Ishikawa (cell line): ENCODE measurements around the gene EAF1.

Source experiments
- CEBPB ChIP-seq: IDR thresholded peaks from 2 replicates; pipeline ENCODE4 v1.6.1; 2012
- CREB1 ChIP-seq: IDR thresholded peaks from 2 replicates; pipeline ENCODE4 v1.6.1; 2012; ENCODE audit warnings: low read depth
- EGR1 ChIP-seq: IDR thresholded peaks from 2 replicates; pipeline ENCODE4 v1.6.1; 2012
- EP300 ChIP-seq: IDR thresholded peaks from 2 replicates; pipeline ENCODE4 v1.6.1; 2012; ENCODE audit warnings: borderline replicate concordance
- FOXM1 ChIP-seq: IDR thresholded peaks from 2 replicates; pipeline ENCODE4 v1.6.1; 2012; ENCODE audit warnings: low read depth, borderline replicate concordance
- MAX ChIP-seq: IDR thresholded peaks from 2 replicates; pipeline ENCODE4 v1.6.1; 2012
- NFIC ChIP-seq: IDR thresholded peaks from 2 replicates; pipeline ENCODE4 v1.6.1; 2012
- RAD21 ChIP-seq: IDR thresholded peaks from 2 replicates; pipeline ENCODE4 v1.6.1; 2012; ENCODE audit warnings: low read depth
- REST ChIP-seq: IDR thresholded peaks from 2 replicates; pipeline ENCODE4 v1.6.1; 2012; ENCODE audit warnings: low read depth, mild to moderate bottlenecking
- TAF1 ChIP-seq: IDR thresholded peaks from 2 replicates; pipeline ENCODE4 v1.6.1; 2012; ENCODE audit warnings: low read depth, mild to moderate bottlenecking
- TCF12 ChIP-seq: IDR thresholded peaks from 2 replicates; pipeline ENCODE4 v1.6.1; 2012; ENCODE audit warnings: low read depth
- TEAD4 ChIP-seq: IDR thresholded peaks from 2 replicates; pipeline ENCODE4 v1.6.1; 2012
- USF1 ChIP-seq: IDR thresholded peaks from 2 replicates; pipeline ENCODE4 v1.6.1; 2012
- YY1 ChIP-seq: IDR thresholded peaks from 2 replicates; pipeline ENCODE4 v1.6.1; 2012; ENCODE audit warnings: low read depth
- ZBTB7A ChIP-seq: IDR thresholded peaks from 2 replicates; pipeline ENCODE4 v1.6.1; 2012; ENCODE audit warnings: low read depth

EAF1 gene

GRCh38 chr3:15409774-15410173 is 17.6 kb upstream of the EAF1 start:
- no peak for TF ChIP-seq CEBPB
- no peak for TF ChIP-seq RAD21
- no peak for TF ChIP-seq TEAD4
- TF ChIP-seq FOXM1, result no peak
- TF ChIP-seq ZBTB7A, result no peak
- TF ChIP-seq CREB1, result no peak
- no peak for TF ChIP-seq TCF12
- TF ChIP-seq REST, result no peak

GRCh38 chr3:15420871-15421270 is 6.5 kb upstream of the EAF1 start:
- TF ChIP-seq EP300, result no peak
- no peak for TF ChIP-seq TAF1
- no peak for TF ChIP-seq CEBPB
- TF ChIP-seq TCF12, result no peak

GRCh38 chr3:15426579-15427118 is 749 bp upstream of the EAF1 start:
- TF ChIP-seq EP300 (no peak), ZBTB7A (no peak), EGR1 (no peak), TEAD4 (no peak), YY1 (no peak), RAD21 (no peak), NFIC (no peak), USF1 (no peak), TAF1 (no peak), CREB1 (no peak), REST (no peak), CEBPB (no peak), MAX (no peak), TCF12 (no peak), FOXM1 (no peak)

GRCh38 chr3:15427981-15428380 is 583 bp downstream of the EAF1 start:
- no peak for TF ChIP-seq ZBTB7A
- TF ChIP-seq CREB1, result no peak
- no peak for TF ChIP-seq EP300
- no peak for TF ChIP-seq USF1
- no peak for TF ChIP-seq RAD21

GRCh38 chr3:15428539-15428938 is 1.1 kb downstream of the EAF1 start:
- TF ChIP-seq TAF1 (no peak), YY1 (no peak), EGR1 (no peak), EP300 (no peak), CEBPB (no peak), NFIC (no peak), TEAD4 (no peak), FOXM1 (no peak), USF1 (no peak)

GRCh38 chr3:15429080-15429479 is 1.7 kb downstream of the EAF1 start:
- no peak for TF ChIP-seq EP300
- no peak for TF ChIP-seq FOXM1
- no peak for TF ChIP-seq USF1
- no peak for TF ChIP-seq TCF12
- TF ChIP-seq RAD21, result no peak
- no peak for TF ChIP-seq TEAD4
- no peak for TF ChIP-seq REST
- no peak for TF ChIP-seq CEBPB
- TF ChIP-seq MAX, result no peak
- TF ChIP-seq YY1, result no peak
- TF ChIP-seq NFIC, result no peak
